Measurements from ENCODE around the gene PRELID1.

PRELID1 gene

GRCh38 chr5:177336112-177336511, 32.5 kb downstream of the PRELID1 start:
- Histone ChIP-seq H2AFZ (ENCODE audit: low read length) (no peak overlapping the region), H3K4me1 (ENCODE audit: low read length) (no peaks in the 10 kb centered on the region), H3K9me2 (replicated peaks; ENCODE audit: insufficient read depth, low read length) (no peaks in the 10 kb centered on the region), H3K4me2 (ENCODE audit: low read depth, low read length) (no peak overlapping the region), H3K27me3 (replicated peaks; ENCODE audit: insufficient read depth, low read length) (no peaks in the 10 kb centered on the region), H3K9ac (ENCODE audit: low read length) (no peak overlapping the region), H3K27ac (ENCODE audit: low read length) (no peak overlapping the region), H3K36me3 (replicated peaks; ENCODE audit: insufficient read depth, low read length) (peaks cover 9% of the 10 kb centered on the region; the same call in 1 of the 2 replicates), H3K79me2 (ENCODE audit: low read length) (peaks cover 36% of the 10 kb centered on the region), H3K4me3 (ENCODE audit: low read length) (no peak overlapping the region), H3K9me3 (replicated peaks; ENCODE audit: insufficient read depth, low read length) (no peaks in the 10 kb centered on the region), H4K20me1 (ENCODE audit: insufficient read depth, low read length) (0 out of 2 replicates have a peak, but pooled peaks cover 3% of the 10 kb centered on the region), H3F3A (ENCODE audit: insufficient read depth, low read length) (no peaks in the 10 kb centered on the region)
- no peak for DNase-seq
- TF ChIP-seq EZH2 (optimal IDR thresholded peaks at IDR 0.05; ENCODE audit: low read depth, low read length) (no peak), CTCF (IDR thresholded peaks at IDR 0.05; ENCODE audit: low read length) (peak; percentile 41), EZH2phosphoT487 (IDR thresholded peaks at IDR 0.05; ENCODE audit: low read length) (no peak)

GRCh38 chr5:177336603-177337494, 33.2 kb downstream of the PRELID1 start:
- H3K36me3 ChIP-seq (replicated peaks; ENCODE audit: insufficient read depth, low read length), result peaks cover 12% of the 10 kb centered on the region
- H4K20me1 ChIP-seq (ENCODE audit: insufficient read depth, low read length), result 0 out of 2 replicates have a peak, but pooled peaks cover 3% of the 10 kb centered on the region
- H2AFZ ChIP-seq (ENCODE audit: low read length), result no peak overlapping the region
- no peaks in the 10 kb centered on the region for H3K27me3 ChIP-seq (replicated peaks; ENCODE audit: insufficient read depth, low read length)
- H3K9ac ChIP-seq (ENCODE audit: low read length), result no peak overlapping the region
- no peaks in the 10 kb centered on the region for H3K9me3 ChIP-seq (replicated peaks; ENCODE audit: insufficient read depth, low read length)
- peaks cover 44% of the 10 kb centered on the region for H3K79me2 ChIP-seq (ENCODE audit: low read length)
- TF ChIP-seq CTCF (IDR thresholded peaks at IDR 0.05; ENCODE audit: low read length) (no peak), EZH2 (optimal IDR thresholded peaks at IDR 0.05; ENCODE audit: low read depth, low read length) (no peak), EZH2phosphoT487 (IDR thresholded peaks at IDR 0.05; ENCODE audit: low read length) (no peak)
- H3K4me3 ChIP-seq (ENCODE audit: low read length), result no peak overlapping the region
- H3K4me1 ChIP-seq (ENCODE audit: low read length), result no peaks in the 10 kb centered on the region
- no peak overlapping the region for H3K27ac ChIP-seq (ENCODE audit: low read length)
- no peak overlapping the region for H3K4me2 ChIP-seq (ENCODE audit: low read depth, low read length)
- H3F3A ChIP-seq (ENCODE audit: insufficient read depth, low read length), result no peaks in the 10 kb centered on the region
- H3K9me2 ChIP-seq (replicated peaks; ENCODE audit: insufficient read depth, low read length), result no peaks in the 10 kb centered on the region
- DNase-seq, result no peak

DNA sequence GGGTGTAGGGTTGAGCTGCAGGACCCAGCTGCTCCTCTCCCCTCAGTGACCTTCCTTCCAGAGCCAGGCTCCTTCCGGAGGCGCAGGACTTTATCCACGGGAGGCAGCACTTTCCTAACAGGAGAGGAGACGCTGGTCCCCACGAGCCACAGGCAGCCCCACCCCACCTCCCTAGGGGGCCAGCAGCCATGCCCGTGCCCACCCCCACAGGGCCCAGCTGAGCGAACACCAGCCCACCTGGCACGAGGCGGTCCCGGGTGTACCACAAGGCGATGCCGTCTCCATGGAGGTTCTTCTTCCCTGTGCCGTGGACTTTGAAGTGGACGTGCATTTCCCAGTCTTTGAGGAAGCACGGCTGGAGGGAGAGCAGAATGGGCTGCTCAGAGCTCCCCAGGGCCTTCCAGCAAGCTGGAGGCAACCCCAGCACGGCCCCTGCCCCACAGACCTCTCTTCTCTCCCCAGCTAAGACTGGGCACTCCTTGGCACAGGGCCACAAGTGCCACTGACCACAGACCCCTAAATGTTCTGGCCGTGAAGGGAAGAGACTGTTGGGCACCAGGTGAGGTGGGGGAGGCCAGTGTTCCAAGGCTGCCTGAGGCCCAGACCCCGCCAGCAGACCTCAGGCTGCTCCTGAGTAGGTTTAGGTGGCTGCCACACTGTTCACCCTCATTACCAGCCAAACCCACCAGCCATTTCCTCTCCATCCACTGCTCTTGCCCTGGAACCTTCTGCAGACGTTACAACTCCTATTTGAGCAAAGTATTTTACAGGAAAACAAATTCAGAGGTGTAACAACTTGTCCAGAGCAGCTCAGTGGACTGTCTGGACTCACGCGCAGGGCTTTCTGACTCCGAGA, 34.9 kb downstream of the PRELID1 start:
- H3K27ac ChIP-seq (ENCODE audit: low read length), result no peak overlapping the region
- peaks cover 12% of the 10 kb centered on the region for H3K36me3 ChIP-seq (replicated peaks; ENCODE audit: insufficient read depth, low read length)
- H3F3A ChIP-seq (ENCODE audit: insufficient read depth, low read length), result no peaks in the 10 kb centered on the region
- H2AFZ ChIP-seq (ENCODE audit: low read length), result no peak overlapping the region
- H3K4me1 ChIP-seq (ENCODE audit: low read length), result no peaks in the 10 kb centered on the region
- no peaks in the 10 kb centered on the region for H3K9me3 ChIP-seq (replicated peaks; ENCODE audit: insufficient read depth, low read length)
- peaks cover 59% of the 10 kb centered on the region for H3K79me2 ChIP-seq (ENCODE audit: low read length)
- H3K9me2 ChIP-seq (replicated peaks; ENCODE audit: insufficient read depth, low read length), result no peaks in the 10 kb centered on the region
- 0 out of 2 replicates have a peak, but pooled peaks cover 3% of the 10 kb centered on the region for H4K20me1 ChIP-seq (ENCODE audit: insufficient read depth, low read length)
- no peak overlapping the region for H3K4me3 ChIP-seq (ENCODE audit: low read length)
- DNase-seq, result no peak
- TF ChIP-seq CTCF (IDR thresholded peaks at IDR 0.05; ENCODE audit: low read length) (no peak), EZH2phosphoT487 (IDR thresholded peaks at IDR 0.05; ENCODE audit: low read length) (no peak), EZH2 (optimal IDR thresholded peaks at IDR 0.05; ENCODE audit: low read depth, low read length) (no peak)
- no peak overlapping the region for H3K9ac ChIP-seq (ENCODE audit: low read length)
- H3K27me3 ChIP-seq (replicated peaks; ENCODE audit: insufficient read depth, low read length), result no peaks in the 10 kb centered on the region
- H3K4me2 ChIP-seq (ENCODE audit: low read depth, low read length), result no peak overlapping the region

Data from MM.1S (cell line).